HG02840 (cell line): ENCODE measurements around the gene IGFL4.
"Not testable (repeated sequence)": the region's sequence is repeated elsewhere in the genome, so short reads cannot be mapped to it uniquely, and the experiment has no call there.

Experiments used
- ATAC-seq: cut with Tn5 transposase; IDR thresholded peaks from one replicate; pipeline ENCODE4 v1.9.1; 2021; ENCODE audit warnings: mild to moderate bottlenecking, moderate library complexity, moderate number of reproducible peaks; ENCODE audit not compliant: unreplicated experiment, low FRiP score

The IGFL4 gene

GRCh38 chr19:46040952-46041500 lies at the start of gene IGFL4:
Gene IGFL4, minus strand, starts transcription at chr19:46041002. Its CDS starts 40 bp downstream, at chr19:46040962.
- no peak for ATAC-seq

DNA sequence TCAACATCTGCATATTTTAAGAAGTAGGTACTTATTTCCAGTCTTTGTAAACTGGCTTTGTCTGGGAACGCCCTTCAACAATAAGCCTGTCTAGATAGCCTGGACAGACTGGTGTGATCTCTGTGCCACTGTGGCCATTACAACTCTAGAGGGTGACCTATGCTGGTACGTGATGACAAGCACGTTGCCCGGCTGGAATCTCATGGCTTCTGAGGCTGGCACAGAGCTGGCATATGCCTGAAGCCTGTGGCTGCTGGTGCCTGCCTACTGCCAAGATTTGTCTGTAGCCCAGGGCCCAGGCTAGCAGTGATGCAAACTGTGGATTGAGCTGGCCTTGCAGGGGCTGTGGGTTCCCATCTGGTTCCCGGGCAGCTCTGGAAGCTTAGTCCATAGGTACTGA lies 49.6 kb upstream of the IGFL4 start:
- no peak for ATAC-seq

DNA sequence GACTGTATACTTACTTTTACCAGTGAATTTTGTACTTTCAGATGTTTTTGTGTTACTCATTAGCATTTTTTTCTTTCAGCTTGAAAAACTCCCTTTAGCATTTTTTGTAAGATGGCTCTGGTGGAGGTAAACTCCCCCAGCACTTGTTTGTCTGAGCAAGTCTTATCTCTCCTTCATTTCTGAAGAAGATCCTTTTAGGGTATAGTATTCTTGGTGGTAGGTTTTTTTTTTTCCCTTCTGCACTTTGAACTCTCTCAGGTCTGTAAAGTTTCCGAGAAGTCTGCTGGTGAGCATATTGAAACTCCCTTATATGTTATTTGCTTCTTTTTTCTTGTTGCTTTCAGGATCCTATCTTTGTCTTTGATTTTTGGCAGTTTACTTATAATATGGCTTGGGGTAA lies 48.6 kb upstream of the IGFL4 start:
- no peak for ATAC-seq

GRCh38 chr19:46088101-46088500 lies 47.3 kb upstream of the IGFL4 start:
- no peak for ATAC-seq

GRCh38 chr19:46085888-46086287 lies 45.1 kb upstream of the IGFL4 start:
- no peak for ATAC-seq

DNA sequence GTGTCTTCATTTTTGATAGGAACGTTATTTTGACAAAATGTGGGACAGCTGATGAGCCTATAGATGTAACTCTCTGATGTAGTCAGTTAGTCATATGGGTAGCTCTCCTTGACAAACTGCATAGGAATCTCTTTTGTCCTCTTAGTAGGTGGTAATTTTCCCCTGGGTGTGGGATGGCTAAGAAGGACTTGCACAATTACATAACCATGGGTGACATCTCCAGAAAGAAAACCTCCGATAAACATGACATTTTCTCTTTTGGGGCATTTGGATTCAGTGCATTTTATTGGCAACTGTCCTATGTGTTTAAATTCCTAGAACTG lies 41.9 kb upstream of the IGFL4 start:
- ATAC-seq, result no peak

DNA sequence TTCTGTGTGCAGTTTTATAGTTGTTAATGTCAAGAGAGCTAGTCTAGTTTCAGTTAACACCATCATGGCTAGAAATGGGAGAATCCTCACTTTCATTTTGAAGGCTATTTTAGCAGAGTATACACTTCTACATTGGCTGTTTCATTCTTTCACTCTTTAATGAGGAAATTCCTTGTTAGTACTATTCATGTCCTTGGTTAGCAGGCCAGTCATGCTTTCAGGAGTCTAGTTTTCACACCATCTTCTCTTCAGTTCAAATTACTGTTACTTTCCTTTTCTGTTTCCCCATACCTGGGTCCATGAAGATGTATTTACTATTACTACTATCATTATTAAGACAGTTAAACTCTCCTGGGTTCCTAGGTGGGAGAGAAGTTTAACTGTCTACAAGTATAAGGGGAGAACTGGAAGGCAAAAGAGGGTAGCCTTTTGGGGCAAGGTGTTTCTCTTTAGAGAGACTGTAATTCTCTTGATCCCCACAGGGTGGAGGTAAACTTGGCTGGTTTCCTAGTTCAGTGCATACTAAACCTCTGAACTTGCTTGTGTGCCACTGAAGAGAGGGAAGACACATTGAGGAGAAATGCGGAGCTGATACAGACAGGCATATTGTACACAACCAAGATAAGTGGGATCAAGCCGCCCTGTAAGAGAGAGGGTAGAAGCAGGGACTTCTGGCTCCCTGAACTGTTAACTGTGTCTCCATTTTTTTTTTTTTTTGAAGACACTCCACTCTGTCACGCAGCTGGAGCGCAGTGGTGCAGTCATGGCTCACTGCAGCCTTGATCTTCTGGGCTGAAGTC lies 41.3 kb upstream of the IGFL4 start:
- ATAC-seq, result no peak

DNA sequence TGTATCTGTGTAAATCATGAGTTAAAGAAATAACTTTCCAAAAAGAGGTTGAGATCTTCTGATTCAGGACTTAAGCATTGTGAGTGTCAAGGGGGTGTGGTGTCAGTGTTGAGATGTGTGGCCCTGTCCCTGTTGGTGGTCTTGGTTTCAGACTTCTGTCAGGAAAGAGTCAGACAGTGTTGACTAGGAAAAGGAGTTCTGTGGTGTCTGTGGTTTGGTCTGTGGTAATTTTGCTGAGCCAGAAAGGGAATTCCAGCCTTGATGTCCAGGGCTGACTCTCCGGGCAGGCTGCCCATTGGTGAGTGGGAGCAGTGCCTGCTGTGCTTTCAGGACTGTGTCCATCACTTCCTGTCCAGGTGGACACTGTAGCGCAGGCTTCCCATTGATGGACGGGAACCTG lies 39.8 kb upstream of the IGFL4 start:
- ATAC-seq, result no peak

DNA sequence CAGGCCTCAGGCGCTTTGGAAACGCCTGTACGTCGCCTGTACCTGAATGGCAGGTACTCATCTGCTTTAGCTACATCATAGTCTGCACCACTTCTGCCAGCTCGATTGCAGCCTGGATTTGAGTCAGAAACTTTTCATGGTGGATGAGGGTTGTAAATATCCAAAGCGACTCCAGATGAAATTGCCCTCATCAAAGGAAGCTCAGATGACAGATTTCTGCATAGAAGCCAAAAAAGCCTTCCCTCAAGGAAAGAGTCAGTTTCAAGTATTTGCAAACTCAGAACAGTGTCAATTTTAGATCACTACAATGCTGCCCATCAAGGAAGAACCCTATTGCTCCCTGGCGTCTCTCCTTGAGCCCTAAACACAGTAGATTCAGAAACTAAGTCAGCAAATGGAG lies 38.8 kb upstream of the IGFL4 start:
- ATAC-seq, result no peak

GRCh38 chr19:46078573-46079332 lies 38.0 kb upstream of the IGFL4 start:
- ATAC-seq, result not testable (repeated sequence)

- no peak for ATAC-seq
Measured at GRCh38 chr19:46077815-46078167, 37.0 kb upstream of the IGFL4 start.

GRCh38 chr19:46076951-46077814 lies 36.4 kb upstream of the IGFL4 start:
- ATAC-seq, result no peak

DNA sequence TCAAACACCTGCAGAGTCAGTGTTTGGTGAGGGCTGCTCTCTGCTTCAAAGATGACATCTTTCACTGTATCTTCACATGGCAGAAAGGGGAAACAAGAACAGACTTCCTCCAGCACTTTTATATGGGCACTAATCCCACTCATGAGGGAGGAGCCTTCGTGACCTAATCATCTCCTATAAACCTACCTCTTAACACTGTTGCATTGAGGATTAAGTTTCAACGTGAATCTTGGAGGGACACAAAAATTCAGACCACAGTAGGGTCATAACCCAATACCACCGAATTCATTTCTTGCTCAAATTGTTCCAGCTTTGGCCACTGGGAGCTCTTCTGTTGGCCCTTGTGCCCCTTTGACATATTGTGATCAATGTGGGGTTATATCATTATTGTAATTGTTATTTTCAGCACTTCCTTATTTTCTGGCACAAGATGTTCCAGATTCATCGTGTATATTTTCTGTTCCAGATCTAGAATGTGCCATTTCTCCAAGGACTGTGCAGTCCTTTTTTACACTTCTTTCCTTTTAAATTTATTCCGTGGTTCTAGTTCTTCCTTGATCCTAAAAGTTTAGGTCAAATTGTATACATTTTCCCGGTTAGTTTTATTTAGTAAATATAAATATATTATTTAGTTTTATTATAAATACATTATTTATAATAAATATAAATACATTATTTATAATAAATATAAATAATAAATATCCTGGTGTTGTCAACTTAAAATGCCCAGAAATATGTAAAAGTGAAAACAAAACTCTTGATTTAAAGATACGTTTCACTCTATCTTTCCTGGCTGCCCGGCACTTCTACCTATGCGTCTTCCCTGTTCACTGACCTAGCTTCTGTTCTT lies 35.5 kb upstream of the IGFL4 start:
- no peak for ATAC-seq

GRCh38 chr19:46073268-46073922 lies 32.6 kb upstream of the IGFL4 start:
- ATAC-seq, result no peak

GRCh38 chr19:46069806-46070341 lies 29.1 kb upstream of the IGFL4 start:
- ATAC-seq, result no peak

- no peak for ATAC-seq
Measured at GRCh38 chr19:46068345-46069258, 27.8 kb upstream of the IGFL4 start.

DNA sequence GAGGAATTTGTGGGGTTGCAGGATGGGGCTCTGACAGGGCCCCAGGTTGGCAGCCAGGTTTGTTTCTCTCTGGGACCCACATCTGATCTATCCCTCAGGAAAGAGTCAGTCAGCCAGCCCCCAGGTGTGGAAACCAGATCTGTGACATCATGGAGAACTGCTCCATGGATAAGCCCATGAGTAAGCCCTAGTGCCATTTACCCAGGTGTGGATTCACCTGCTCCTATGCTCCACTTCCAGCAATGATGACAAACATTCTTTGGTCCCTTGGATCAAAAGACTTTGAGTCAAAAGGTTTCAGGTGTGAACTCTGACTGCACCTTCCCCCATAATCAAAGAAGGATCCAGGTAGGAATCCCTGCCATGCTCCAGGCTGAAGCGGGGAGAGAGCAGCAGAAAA lies 26.9 kb upstream of the IGFL4 start:
- no peak for ATAC-seq

DNA sequence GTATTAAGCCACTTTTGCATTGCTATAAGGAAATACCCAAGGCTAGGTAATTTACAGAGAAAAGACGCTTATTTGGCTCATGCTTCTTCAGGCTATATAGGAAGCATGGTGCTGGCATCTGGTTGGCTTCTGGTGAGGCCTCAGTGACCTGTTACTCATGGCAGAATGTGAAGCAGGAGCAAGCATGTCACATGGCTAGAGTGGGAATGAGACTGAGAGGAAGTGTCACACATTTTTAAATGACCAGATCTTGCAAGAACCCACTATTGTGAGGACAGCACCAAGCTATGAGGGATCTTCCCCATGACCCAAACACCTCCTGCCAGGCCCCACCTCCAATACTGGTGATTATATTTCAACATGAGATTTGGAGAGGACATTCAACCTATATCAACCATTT lies 25.7 kb upstream of the IGFL4 start:
- ATAC-seq, result no peak
